Lower lobe of right lung (tissue), 2 donors: ENCODE results near the gene TMEM217. TPM values are rescaled to one million over a fixed set of nuclear protein-coding genes. Genes with fewer than 3 reads are reported as not detected.
A peak's percentile ranks its signal among the peaks of the same experiment; 100 is the strongest.
"Not testable (repeated sequence)": the region's sequence is repeated elsewhere in the genome, so short reads cannot be mapped to it uniquely, and the experiment has no call there.

Experiments used
- ATAC-seq, 2 donors: fragments of 200-7000 bp; cut with Tn5 transposase; one replicate each; pipeline ENCODE4 v1.9.1; 2020 to 2022; ENCODE audit warnings: mild to moderate bottlenecking in 2 of 2, moderate library complexity in 2 of 2
- DNase-seq: peaks from one replicate; pipeline ENCODE4 v3.0.0-alpha.2; 2020
- H3K27ac ChIP-seq: fragments of 200-600 bp; one replicate; pipeline ENCODE4 v1.8.0; 2022
- H3K27me3 ChIP-seq: fragments of 200-600 bp; one replicate; pipeline ENCODE4 v1.8.0; 2022; ENCODE audit warnings: low read depth
- H3K36me3 ChIP-seq: fragments of 200-600 bp; one replicate; pipeline ENCODE4 v1.8.0; 2022; ENCODE audit warnings: mild to moderate bottlenecking
- H3K4me1 ChIP-seq: fragments of 200-600 bp; one replicate; pipeline ENCODE4 v1.8.0; 2022
- H3K4me3 ChIP-seq: fragments of 200-600 bp; one replicate; pipeline ENCODE4 v1.8.0; 2022; ENCODE audit warnings: mild to moderate bottlenecking
- H3K9me3 ChIP-seq: fragments of 200-600 bp; one replicate; pipeline ENCODE4 v1.8.0; 2022
- CTCF ChIP-seq: fragments of 200-600 bp; IDR thresholded peaks from one replicate; pipeline ENCODE4 v1.8.0; 2022; ENCODE audit warnings: antibody characterized with exemption, mild to moderate bottlenecking
- intact Hi-C: fragments of 100-400 bp; cut with DNase I; formaldehyde crosslinking; loops from one replicate; pipeline ENCODE4 v1.11.0; 2022
- total RNA-seq: library from RNA; stranded (reverse); fragmentation: NEBNext Ultra II Directional; extraction: Animal tissue kit (Norgen Biotek cat#: 25700); gene quantifications from one replicate; pipeline ENCODE4 v1.2.1, GENCODE V29; 2021
- donor health status: DM: no; HTN: yes; CAD: no; lungs with severe emphysema.

TMEM217 gene
- total RNA-seq, 1 donor from 2014 or later: 1.1 TPM

- no peaks in the 10 kb centered on the region for H3K9me3 ChIP-seq
- H3K36me3 ChIP-seq: no peaks in the 10 kb centered on the region
- peaks cover 4% of the 10 kb centered on the region for H3K4me1 ChIP-seq
- H3K27ac ChIP-seq: no peak overlapping the region
- intact Hi-C loops: no loop called here
- ATAC-seq (no peak), DNase-seq (no peak)
- H3K4me3 ChIP-seq: no peak overlapping the region
- no peaks in the 10 kb centered on the region for H3K27me3 ChIP-seq
- no peak for TF ChIP-seq CTCF
These were observed 65.3 kb downstream of the TMEM217 start for GRCh38 chr6:37192666-37193065.

GRCh38 chr6:37190159-37190535 lies 67.8 kb downstream of the TMEM217 start:
- Histone ChIP-seq H3K27ac (no peak overlapping the region), H3K4me1 (peaks cover 4% of the 10 kb centered on the region)
- TF ChIP-seq CTCF: no peak

GRCh38 chr6:37188962-37189510 lies 68.9 kb downstream of the TMEM217 start:
- intact Hi-C loops: no loop called here
- no peak for TF ChIP-seq CTCF
- no peak for DNase-seq
- no peaks in the 10 kb centered on the region for H3K36me3 ChIP-seq
- no peaks in the 10 kb centered on the region for H3K27me3 ChIP-seq
- H3K4me3 ChIP-seq: no peak overlapping the region
- no peaks in the 10 kb centered on the region for H3K9me3 ChIP-seq
- H3K27ac ChIP-seq: no peak overlapping the region
- H3K4me1 ChIP-seq: peaks cover 4% of the 10 kb centered on the region
- ATAC-seq: no peak

More at GRCh38 chr6:37190159-37190535, 67.8 kb downstream of the TMEM217 start:
- ATAC-seq: no peak
- intact Hi-C loops: no loop called here
- DNase-seq: no peak
- H3K9me3 ChIP-seq: no peaks in the 10 kb centered on the region
- H3K4me3 ChIP-seq: no peak overlapping the region
- H3K27me3 ChIP-seq: no peaks in the 10 kb centered on the region
- no peaks in the 10 kb centered on the region for H3K36me3 ChIP-seq

- Histone ChIP-seq H3K27me3 (no peaks in the 10 kb centered on the region), H3K4me1 (peaks cover 10% of the 10 kb centered on the region), H3K9me3 (no peaks in the 10 kb centered on the region), H3K36me3 (no peaks in the 10 kb centered on the region), H3K4me3 (no peak overlapping the region), H3K27ac (peak overlapping the region; percentile 56)
- ATAC-seq: peak; percentile 55 to 74
- no peak for TF ChIP-seq CTCF
- DNase-seq: peak; percentile 60
- intact Hi-C loops: no loop called here
These were observed 70.5 kb downstream of the TMEM217 start for GRCh38 chr6:37187321-37188022.

- peak; percentile 33 to 35 for ATAC-seq
These were observed 71.8 kb downstream of the TMEM217 start for GRCh38 chr6:37185949-37186720.

More at GRCh38 chr6:37185949-37186720, 71.8 kb downstream of the TMEM217 start:
- H3K4me3 ChIP-seq, intact Hi-C loops, H3K36me3 ChIP-seq, H3K9me3 ChIP-seq, H3K27me3 ChIP-seq, DNase-seq: not testable (repeated sequence)
- peak overlapping the region; percentile 56 for H3K27ac ChIP-seq
- peaks cover 16% of the 10 kb centered on the region for H3K4me1 ChIP-seq
